Upper lobe of left lung (tissue), 6 donors: Measurements from ENCODE around the gene NAA30. TPM values are rescaled to one million over a fixed set of nuclear protein-coding genes. Genes with fewer than 3 reads are reported as not detected.

Experiments
- ATAC-seq, 2 donors: fragments of 200-7000 bp; cut with Tn5 transposase; one replicate each; pipeline ENCODE4 v1.9.1; 2022; ENCODE audit warnings: mild to moderate bottlenecking in 2 of 2, moderate library complexity in 2 of 2; ENCODE audit not compliant: low FRiP score in 2 of 2
- DNase-seq, 2 donors: peaks; one replicate each; pipeline ENCODE4 v3.0.0-alpha.2; 2019 to 2020
- H3K27ac ChIP-seq, 4 donors: fragments of 200-600 bp; sonication (generic); one replicate each; pipeline ENCODE4 v1.5.1; 2016 to 2019
- H3K27me3 ChIP-seq, 4 donors: fragments of 200-600 bp; sonication (generic); one replicate each; pipeline ENCODE4 v1.5.1; 2017 to 2019
- H3K36me3 ChIP-seq, 4 donors: fragments of 200-600 bp; sonication (generic); one replicate each; pipeline ENCODE4 v1.5.1; 2016 to 2019
- H3K4me1 ChIP-seq, 4 donors: fragments of 200-600 bp; sonication (generic); one replicate each; pipeline ENCODE4 v1.5.1; 2018 to 2019
- H3K4me3 ChIP-seq, 4 donors: fragments of 200-600 bp; sonication (generic); one replicate each; pipeline ENCODE4 v1.5.1; 2017 to 2019; ENCODE audit warnings: mild to moderate bottlenecking in 2 of 4, moderate library complexity in 1 of 4
- H3K9me3 ChIP-seq, 4 donors: fragments of 200-600 bp; sonication (generic); one replicate each; pipeline ENCODE4 v1.5.1; 2018 to 2019
- CTCF ChIP-seq, 6 experiments: fragments of 450-650 bp in 4 of 6; fragments of 200-600 bp in 2 of 6; sonication (generic) in 2 of 6; IDR thresholded peaks; one replicate each; pipeline ENCODE4 v1.5.1; 2016 to 2019; ENCODE audit warnings: antibody characterized with exemption in 6 of 6
- EP300 ChIP-seq, 4 donors: sonication (generic); formaldehyde crosslinking; IDR thresholded peaks; one replicate each; pipeline ENCODE4 v1.5.1; 2017; ENCODE audit warnings: antibody characterized with exemption in 4 of 4, control low read depth in 2 of 4
- POLR2A ChIP-seq, 4 donors: fragments of 450-650 bp; IDR thresholded peaks; one replicate each; pipeline ENCODE4 v1.5.1; 2016 to 2017; ENCODE audit warnings: antibody characterized with exemption in 4 of 4, mild to moderate bottlenecking in 2 of 4
- POLR2AphosphoS5 ChIP-seq, 2 donors: sonication (generic); formaldehyde crosslinking; IDR thresholded peaks; one replicate each; pipeline ENCODE4 v1.5.1; 2017; ENCODE audit warnings: antibody characterized with exemption in 2 of 2
- WGBS, 2 donors: methylation state at CpG; one replicate each; pipeline ENCODE4 v1.1.5; 2017 to 2018; 5-methylcytosine and 5-hydroxymethylcytosine counted together
- total RNA-seq, 6 donors: library from RNA; depleted of rRNA in 4 of 6; stranded (reverse); fragments of >200 nt in 4 of 6; gene quantifications; one replicate each; pipeline versions ENCODE4 v1.1.0 to v1.2.1, GENCODE V29; 2016 to 2021
- donor health status: DM: no; HTN: no; CAD: no; lungs with moderate emphysema.
- donor health status: DM: no; HTN: yes; CAD: no; lungs with severe emphysema.

NAA30 gene
- total RNA-seq, 6 donors from 2014 or later, result 3.0 to 23.9 (median 10.0) TPM

- H3K27me3 ChIP-seq, result no peaks in the 10 kb centered on the region
- no peak overlapping the region for H3K27ac ChIP-seq
- WGBS, 2 donors, result 76 to 80% methylated on average over 3 of the region's 3 CpGs
- no peak overlapping the region for H3K4me3 ChIP-seq
- TF ChIP-seq POLR2A (IDR thresholded peaks at IDR 0.05) (no peak), POLR2AphosphoS5 (IDR thresholded peaks at IDR 0.05) (no peak), EP300 (IDR thresholded peaks at IDR 0.05) (no peak), CTCF (IDR thresholded peaks at IDR 0.05) (no peak)
- no peaks in the 10 kb centered on the region for H3K4me1 ChIP-seq
- no peaks in the 10 kb centered on the region for H3K36me3 ChIP-seq
- no peaks in the 10 kb centered on the region for H3K9me3 ChIP-seq
- ATAC-seq (no peak), DNase-seq (no peak)
Observed at GRCh38 chr14:57375156-57375555, 15.2 kb upstream of the NAA30 start.

GRCh38 chr14:57378661-57379060 is 11.7 kb upstream of the NAA30 start:
- Histone ChIP-seq H3K9me3 (no peaks in the 10 kb centered on the region), H3K36me3 (no peaks in the 10 kb centered on the region), H3K27me3 (no peaks in the 10 kb centered on the region), H3K27ac (no peak overlapping the region), H3K4me1 (no peaks in the 10 kb centered on the region), H3K4me3 (no peak overlapping the region)
- ATAC-seq, result no peak
- no peak for TF ChIP-seq CTCF (IDR thresholded peaks at IDR 0.05)
- TF ChIP-seq EP300 (IDR thresholded peaks at IDR 0.05), result no peak
- no peak for TF ChIP-seq POLR2A (IDR thresholded peaks at IDR 0.05)
- TF ChIP-seq POLR2AphosphoS5 (IDR thresholded peaks at IDR 0.05), result no peak
- no peak for DNase-seq

GRCh38 chr14:57380935-57381334 is 9.5 kb upstream of the NAA30 start:
- DNase-seq (no peak), ATAC-seq (no peak)
- no peak overlapping the region for H3K4me3 ChIP-seq
- no peaks in the 10 kb centered on the region for H3K27me3 ChIP-seq
- 72 to 84% methylated on average over 3 of the region's 3 CpGs for WGBS, 2 donors
- H3K36me3 ChIP-seq, result no peaks in the 10 kb centered on the region
- H3K4me1 ChIP-seq, result no peaks in the 10 kb centered on the region
- no peaks in the 10 kb centered on the region for H3K9me3 ChIP-seq
- TF ChIP-seq POLR2AphosphoS5 (IDR thresholded peaks at IDR 0.05), result no peak
- TF ChIP-seq POLR2A (IDR thresholded peaks at IDR 0.05), result no peak
- no peak for TF ChIP-seq CTCF (IDR thresholded peaks at IDR 0.05)
- TF ChIP-seq EP300 (IDR thresholded peaks at IDR 0.05), result no peak
- no peak overlapping the region for H3K27ac ChIP-seq

- Histone ChIP-seq H3K27me3 (no peaks in the 10 kb centered on the region), H3K9me3 (no peaks in the 10 kb centered on the region), H3K36me3 (no peaks in the 10 kb centered on the region), H3K27ac (no peak overlapping the region), H3K4me3 (no peak overlapping the region), H3K4me1 (no peaks in the 10 kb centered on the region)
- DNase-seq (no peak), ATAC-seq (no peak)
- WGBS, 2 donors, result 68 to 82% methylated on average over 2 of the region's 2 CpGs
- TF ChIP-seq POLR2AphosphoS5 (IDR thresholded peaks at IDR 0.05), result no peak
- no peak for TF ChIP-seq EP300 (IDR thresholded peaks at IDR 0.05)
- TF ChIP-seq CTCF (IDR thresholded peaks at IDR 0.05), result no peak
- no peak for TF ChIP-seq POLR2A (IDR thresholded peaks at IDR 0.05)
Observed at GRCh38 chr14:57382283-57382682, 8.1 kb upstream of the NAA30 start.

- no peaks in the 10 kb centered on the region for H3K4me1 ChIP-seq
- TF ChIP-seq POLR2AphosphoS5 (IDR thresholded peaks at IDR 0.05), result no peak
- no peak for TF ChIP-seq EP300 (IDR thresholded peaks at IDR 0.05)
- no peak for TF ChIP-seq POLR2A (IDR thresholded peaks at IDR 0.05)
- no peak for TF ChIP-seq CTCF (IDR thresholded peaks at IDR 0.05)
- ATAC-seq, result no peak
- H3K27me3 ChIP-seq, result no peaks in the 10 kb centered on the region
- no peak overlapping the region for H3K4me3 ChIP-seq
- H3K9me3 ChIP-seq, result no peaks in the 10 kb centered on the region
- no peak overlapping the region for H3K27ac ChIP-seq
- no peak for DNase-seq
- H3K36me3 ChIP-seq, result no peaks in the 10 kb centered on the region
Observed at GRCh38 chr14:57383125-57383745, 7.2 kb upstream of the NAA30 start.
